Calu3 (cell line): Measurements from ENCODE around the gene FGF14. TPM values are rescaled to one million over a fixed set of nuclear protein-coding genes. Genes with fewer than 3 reads are reported as not detected.

Experiments used
- BruUV-seq: library from RNA; stranded (reverse); fragments of 400-500 nt; replicated peaks from 2 replicates; lab custom pipeline; 2021; lab: Mats Ljungman, UMichigan
- CTCF ChIA-PET: fragments of 300-600 bp; sonication (Branson Sonifier 250); formaldehyde crosslinking; loops from one replicate; lab custom pipeline; 2022; ENCODE audit warnings: antibody characterized with exemption; lab: Charles Lee
- DNase-seq: peaks from one replicate; pipeline ENCODE4 v3.0.0; 2022
- H3K27ac Mint-ChIP-seq: one replicate; pipeline ENCODE4 v1.8.0; 2022; ENCODE audit warnings: mixed read lengths; ENCODE audit not compliant: unreplicated experiment
- H3K27me3 Mint-ChIP-seq: one replicate; pipeline ENCODE4 v1.8.0; 2022; ENCODE audit warnings: mixed read lengths; ENCODE audit not compliant: unreplicated experiment
- H3K36me3 Mint-ChIP-seq: one replicate; pipeline ENCODE4 v1.8.0; 2022; ENCODE audit warnings: mild to moderate bottlenecking, moderate library complexity, mixed read lengths; ENCODE audit not compliant: insufficient read depth, unreplicated experiment
- H3K4me1 Mint-ChIP-seq: one replicate; pipeline ENCODE4 v1.8.0; 2022; ENCODE audit warnings: mild to moderate bottlenecking, low read depth, mixed read lengths; ENCODE audit not compliant: unreplicated experiment
- H3K4me3 Mint-ChIP-seq: one replicate; pipeline ENCODE4 v1.8.0; 2022; ENCODE audit warnings: mild to moderate bottlenecking, low read depth, moderate library complexity, mixed read lengths; ENCODE audit not compliant: unreplicated experiment
- H3K9me3 Mint-ChIP-seq: one replicate; pipeline ENCODE4 v1.8.0; 2022; ENCODE audit warnings: low read depth, mixed read lengths; ENCODE audit not compliant: unreplicated experiment
- intact Hi-C: fragments of 100-400 bp; cut with micrococcal nuclease; formaldehyde crosslinking; loops from one replicate; pipeline ENCODE4 v1.10.0; 2022; ENCODE audit not compliant: unreplicated experiment
- total RNA-seq: library from RNA; stranded (reverse); gene quantifications from 2 replicates; pipeline ENCODE4 v1.2.3, GENCODE V29; 2022
- TF ChIP-seq, protein P1 (sequence below): fragments of 200-600 bp; IDR thresholded peaks from one replicate; pipeline ENCODE4 v1.8.0; 2022; ENCODE audit warnings: antibody characterized with exemption; ENCODE audit not compliant: unreplicated experiment

The FGF14 gene
- total RNA-seq, 1 experiment from 2014 or later = 0.21 TPM

DNA sequence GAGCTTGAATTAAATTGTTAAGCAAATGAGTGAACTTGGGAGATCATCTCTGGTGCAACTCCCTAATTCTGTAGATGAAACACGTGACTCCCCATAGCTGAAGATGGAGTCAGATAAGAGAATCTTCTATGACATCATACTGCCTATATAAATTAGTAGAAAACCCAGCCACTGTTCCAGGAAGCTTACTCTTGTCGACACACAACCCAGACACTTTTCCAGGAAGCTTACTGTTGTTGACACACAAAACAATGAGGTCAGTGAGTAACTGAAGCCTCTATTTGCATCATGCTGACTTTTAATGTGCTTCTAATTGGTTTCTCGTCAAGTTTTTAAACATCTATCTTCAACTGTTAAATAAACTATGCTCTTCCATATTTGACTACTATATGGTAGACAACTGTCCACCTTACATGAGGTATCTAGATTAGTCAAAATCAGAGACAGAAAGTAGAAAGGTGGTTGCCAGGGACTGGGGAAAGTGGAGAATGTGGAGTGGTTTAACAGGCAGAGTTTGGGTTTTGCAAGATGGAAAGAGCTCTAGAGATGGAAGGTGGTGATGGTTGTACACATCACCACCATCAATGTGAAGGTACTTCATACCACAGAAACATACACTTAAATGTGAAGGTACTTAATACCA lies 168.2 kb downstream of the FGF14 start:
- no peaks in the 10 kb centered on the region for H3K27me3 Mint-ChIP-seq
- no peak overlapping the region for H3K27ac Mint-ChIP-seq
- CTCF ChIA-PET = no interaction called here
- H3K4me1 Mint-ChIP-seq = no peaks in the 10 kb centered on the region
- H3K36me3 Mint-ChIP-seq = no peaks in the 10 kb centered on the region
- DNase-seq = no peak
- TF ChIP-seq, protein P1, sequence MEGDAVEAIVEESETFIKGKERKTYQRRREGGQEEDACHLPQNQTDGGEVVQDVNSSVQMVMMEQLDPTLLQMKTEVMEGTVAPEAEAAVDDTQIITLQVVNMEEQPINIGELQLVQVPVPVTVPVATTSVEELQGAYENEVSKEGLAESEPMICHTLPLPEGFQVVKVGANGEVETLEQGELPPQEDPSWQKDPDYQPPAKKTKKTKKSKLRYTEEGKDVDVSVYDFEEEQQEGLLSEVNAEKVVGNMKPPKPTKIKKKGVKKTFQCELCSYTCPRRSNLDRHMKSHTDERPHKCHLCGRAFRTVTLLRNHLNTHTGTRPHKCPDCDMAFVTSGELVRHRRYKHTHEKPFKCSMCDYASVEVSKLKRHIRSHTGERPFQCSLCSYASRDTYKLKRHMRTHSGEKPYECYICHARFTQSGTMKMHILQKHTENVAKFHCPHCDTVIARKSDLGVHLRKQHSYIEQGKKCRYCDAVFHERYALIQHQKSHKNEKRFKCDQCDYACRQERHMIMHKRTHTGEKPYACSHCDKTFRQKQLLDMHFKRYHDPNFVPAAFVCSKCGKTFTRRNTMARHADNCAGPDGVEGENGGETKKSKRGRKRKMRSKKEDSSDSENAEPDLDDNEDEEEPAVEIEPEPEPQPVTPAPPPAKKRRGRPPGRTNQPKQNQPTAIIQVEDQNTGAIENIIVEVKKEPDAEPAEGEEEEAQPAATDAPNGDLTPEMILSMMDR = no peak
- intact Hi-C loops = no loop called here
- H3K4me3 Mint-ChIP-seq = no peak overlapping the region
- BruUV-seq = no TSS peak
- H3K9me3 Mint-ChIP-seq = no peaks in the 10 kb centered on the region

DNA sequence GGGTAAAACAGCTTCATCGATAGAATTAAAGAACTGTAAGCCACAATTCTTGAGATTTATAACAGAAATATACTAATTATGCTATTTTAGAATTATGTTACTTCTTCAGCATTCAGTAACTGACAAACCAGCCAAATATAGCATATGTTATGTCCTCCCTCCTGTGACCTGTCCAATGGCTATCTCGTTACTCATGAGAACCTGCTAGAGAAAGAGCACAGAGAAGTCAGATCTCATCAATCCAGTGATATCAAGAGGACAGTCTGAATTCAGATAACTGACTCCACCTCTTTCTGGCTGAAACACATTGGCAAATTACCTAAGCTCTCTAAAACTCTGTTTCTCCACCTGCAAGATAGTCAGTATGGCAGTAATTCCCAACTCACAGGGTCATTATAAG lies 170.4 kb downstream of the FGF14 start:
- H3K27me3 Mint-ChIP-seq = no peaks in the 10 kb centered on the region
- H3K27ac Mint-ChIP-seq = no peak overlapping the region
- TF ChIP-seq, protein P1 = no peak
- DNase-seq = no peak
- intact Hi-C loops = no loop called here
- H3K36me3 Mint-ChIP-seq = peaks cover 5% of the 10 kb centered on the region
- CTCF ChIA-PET = no interaction called here
- no peaks in the 10 kb centered on the region for H3K4me1 Mint-ChIP-seq
- H3K4me3 Mint-ChIP-seq = no peak overlapping the region
- no peaks in the 10 kb centered on the region for H3K9me3 Mint-ChIP-seq
- no TSS peak for BruUV-seq

DNA sequence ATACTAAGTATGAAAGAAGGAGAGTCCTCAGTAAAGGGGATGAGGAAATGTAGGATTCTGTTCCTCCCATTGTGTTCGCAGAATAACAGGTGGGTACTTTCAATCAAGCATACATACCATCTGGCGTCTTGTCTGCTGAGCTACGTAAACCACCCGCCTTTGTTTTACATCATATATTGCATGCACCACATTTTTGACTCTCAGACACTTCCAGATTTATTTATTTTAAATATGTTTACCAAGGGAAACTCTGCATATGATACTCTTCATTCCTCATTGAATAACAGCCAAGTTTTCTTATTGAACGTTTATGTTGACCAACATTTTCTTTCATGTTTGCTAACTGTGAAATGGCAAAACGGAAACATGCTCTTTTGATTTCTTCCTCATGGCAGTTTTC lies 174.1 kb downstream of the FGF14 start:
- Mint-ChIP-seq H3K27me3 (no peaks in the 10 kb centered on the region), H3K36me3 (peaks cover 10% of the 10 kb centered on the region), H3K4me1 (no peaks in the 10 kb centered on the region), H3K9me3 (no peaks in the 10 kb centered on the region), H3K27ac (no peak overlapping the region), H3K4me3 (no peak overlapping the region)
- BruUV-seq = no TSS peak
- no peak for DNase-seq
- TF ChIP-seq, protein P1 = no peak
- CTCF ChIA-PET = no interaction called here
- intact Hi-C loops = no loop called here

DNA sequence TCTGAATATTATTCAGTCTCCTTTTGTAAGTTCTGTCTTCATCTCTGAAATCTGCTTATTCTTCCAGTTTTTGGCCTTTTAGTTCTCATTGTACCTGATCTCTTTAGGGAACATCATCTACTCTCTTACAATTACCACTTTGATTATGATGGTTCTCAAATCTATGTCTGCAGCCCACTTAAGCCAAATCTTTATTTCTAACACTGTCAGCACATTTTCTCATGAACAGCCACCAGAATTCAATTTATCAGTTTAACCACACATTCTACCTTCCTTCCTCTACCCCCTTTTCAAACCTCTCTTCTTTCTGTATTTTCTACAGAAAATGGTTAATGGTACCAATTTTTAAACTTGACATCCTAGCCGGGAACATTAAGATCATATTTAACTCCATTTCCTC lies 175.3 kb downstream of the FGF14 start:
- Mint-ChIP-seq H3K4me1 (no peaks in the 10 kb centered on the region), H3K4me3 (no peak overlapping the region), H3K27me3 (no peaks in the 10 kb centered on the region), H3K36me3 (peaks cover 10% of the 10 kb centered on the region), H3K27ac (no peak overlapping the region), H3K9me3 (no peaks in the 10 kb centered on the region)
- no TSS peak for BruUV-seq
- intact Hi-C loops = no loop called here
- CTCF ChIA-PET = no interaction called here
- TF ChIP-seq, protein P1 = no peak
- DNase-seq = no peak
